ENCODE results near the gene NCAM1. TPM values are rescaled to one million over a fixed set of nuclear protein-coding genes. Genes with fewer than 3 reads are reported as not detected.

The NCAM1 gene
- total and polyA plus RNA-seq, 2 donors (not counting 3 experiments of a cell fraction or from before 2014, with no cell fraction given) = 0.03 TPM; not detected in 1

GRCh38 chr11:113091481-113091780 lies 130.2 kb downstream of the NCAM1 start:
- Histone ChIP-seq H3K36me3 (ENCODE audit: control insufficient read depth in 2 of 2, extremely low read depth in 1 of 2, insufficient read depth in 2 of 2, low read length in 2 of 2) (no peaks in the 10 kb centered on the region), H3K4me3 (replicated peaks in 1 of 3; ENCODE audit: insufficient read depth in 1 of 3, low read depth in 1 of 3, low read length in 3 of 3) (no peak overlapping the region), H3K4me1 (ENCODE audit: control insufficient read depth, extremely low read depth, insufficient read depth, low read length) (no peaks in the 10 kb centered on the region), H3K79me2 (ENCODE audit: control insufficient read depth, insufficient read depth, low read length) (no peaks in the 10 kb centered on the region), H3K27me3 (ENCODE audit: control insufficient read depth in 2 of 2, insufficient read depth in 2 of 2, low read length in 2 of 2) (no peaks in the 10 kb centered on the region), H3K9ac (replicated peaks; ENCODE audit: extremely low read depth, insufficient read depth, low read length) (no peak overlapping the region), H3K4me2 (ENCODE audit: insufficient read depth, low read length) (no peak overlapping the region), H2AFZ (ENCODE audit: low read depth, low read length) (no peak overlapping the region), H4K20me1 (replicated peaks; ENCODE audit: control insufficient read depth, extremely low read depth, insufficient read depth, low read length) (no peaks in the 10 kb centered on the region), H3K27ac (ENCODE audit: insufficient read depth, low read depth, low read length) (no peak overlapping the region), H3K9me1 (replicated peaks; ENCODE audit: control insufficient read depth, extremely low read depth, insufficient read depth, low read length) (no peaks in the 10 kb centered on the region), H3K9me3 (replicated peaks; ENCODE audit: control insufficient read depth, insufficient read depth, low read length) (peaks cover 2% of the 10 kb centered on the region)
- no TSS peak for BruUV-seq (replicated peaks)
- ChIA-PET POLR2A (no interaction called here), CTCF (no interaction called here)
- TF ChIP-seq FOS (IDR thresholded peaks at IDR 0.05; ENCODE audit: borderline replicate concordance, insufficient read depth, low read length) (no peak), JUN (IDR thresholded peaks at IDR 0.05; ENCODE audit: borderline replicate concordance, insufficient read depth, insufficient read length, low read depth) (no peak), CTCF (IDR thresholded peaks at IDR 0.05; ENCODE audit: extremely low read depth in 1 of 2, insufficient read depth in 1 of 2, low read depth in 1 of 2, low read length in 2 of 2) (no peak), EZH2 (IDR thresholded peaks at IDR 0.05; ENCODE audit: borderline replicate concordance, low read depth, low read length, severe bottlenecking) (no peak), GATA2 (IDR thresholded peaks at IDR 0.05; ENCODE audit: insufficient read depth, insufficient read length, low read depth, low read length) (no peak), MYC (IDR thresholded peaks at IDR 0.05; ENCODE audit: low read depth, low read length) (no peak), POLR2AphosphoS5 (IDR thresholded peaks at IDR 0.05; ENCODE audit: insufficient read depth, low read depth, low read length) (no peak), MAX (IDR thresholded peaks at IDR 0.05; ENCODE audit: insufficient read depth, insufficient read length) (no peak), POLR2A (IDR thresholded peaks at IDR 0.05; ENCODE audit: low read depth, low read length) (no peak)
- FAIRE-seq (no peak), DNase-seq (ENCODE audit: low read depth, low spot score) (no peak)
- intact Hi-C loops (cut with micrococcal nuclease) (no loop called here), dilution Hi-C loops (cut with MboI; ENCODE audit: extremely low pct_ligation_motif_present, low sequenced_read_pairs) (no loop called here)

Measured in endothelial cell of umbilical vein (primary cell).